SK-N-MC (cell line): ENCODE measurements around the gene SLC26A9.

Experiments
- EZH2 ChIP-seq: fragments of 200-600 bp; sonication (generic); IDR thresholded peaks from one replicate; pipeline ENCODE4 v1.6.1; 2017; ENCODE audit warnings: antibody characterized with exemption
- POLR2AphosphoS5 ChIP-seq: IDR thresholded peaks from 2 replicates; pipeline ENCODE4 v1.6.1; 2012; ENCODE audit warnings: mild to moderate bottlenecking, low read depth, low read length, borderline replicate concordance

GRCh38 chr1:205921570-205921909, 21.7 kb downstream of the SLC26A9 start:
- TF ChIP-seq EZH2: no peak
- TF ChIP-seq POLR2AphosphoS5: no peak
